Thoracic aorta (tissue), 2 donors: Measurements from ENCODE around the gene ARHGAP18. TPM values are rescaled to one million over a fixed set of nuclear protein-coding genes. Genes with fewer than 3 reads are reported as not detected.

Experiments
- ATAC-seq: fragments of 150-250 bp; one replicate; pipeline ENCODE4 v1.8.0; 2017; ENCODE audit warnings: low read depth; ENCODE audit not compliant: insufficient number of reproducible peaks, low FRiP score
- DNase-seq: peaks from one replicate; pipeline ENCODE4 v3.0.0-alpha.2; 2020; ENCODE audit warnings: low spot score
- H3K27ac ChIP-seq, 2 donors: fragments of 200-600 bp; sonication (generic); 1 replicate in 1 of 2; 2 replicates in 1 of 2; pipeline ENCODE4 v1.5.1; 2016; ENCODE audit warnings: mild to moderate bottlenecking in 2 of 2, moderate library complexity in 2 of 2
- H3K27me3 ChIP-seq: fragments of 200-600 bp; sonication (generic); replicated peaks from 2 replicates; pipeline ENCODE4 v1.6.0; 2016; ENCODE audit warnings: mild to moderate bottlenecking; ENCODE audit not compliant: insufficient read depth
- H3K36me3 ChIP-seq: fragments of 200-600 bp; sonication (generic); one replicate; pipeline ENCODE4 v1.5.1; 2016
- H3K4me1 ChIP-seq, 2 donors: fragments of 200-600 bp; sonication (generic); 1 replicate in 1 of 2; 2 replicates in 1 of 2; pipeline versions ENCODE4 v1.5.1 to v1.6.0; 2016; ENCODE audit warnings: low read depth in 2 of 2, mild to moderate bottlenecking in 1 of 2; ENCODE audit not compliant: control insufficient read depth in 1 of 2
- H3K4me3 ChIP-seq: fragments of 200-600 bp; sonication (generic); 2 replicates; pipeline ENCODE4 v1.5.1; 2016; ENCODE audit warnings: mild to moderate bottlenecking
- H3K9me3 ChIP-seq: fragments of 200-600 bp; sonication (generic); 2 replicates; pipeline ENCODE4 v1.5.1; 2016
- CTCF ChIP-seq: fragments of 200-600 bp; sonication (generic); IDR thresholded peaks from one replicate; pipeline ENCODE4 v1.5.1; 2019; ENCODE audit warnings: antibody characterized with exemption
- total RNA-seq, 2 donors: library from RNA; depleted of rRNA; stranded (reverse); fragments of >200 nt; gene quantifications; one replicate each; pipeline versions ENCODE4 v1.1.0 to v1.2.3, GENCODE V29; 2016

The ARHGAP18 gene
- total RNA-seq, 2 donors from 2014 or later: 24.8 to 37.0 TPM

- no peak for TF ChIP-seq CTCF
- ATAC-seq: no peak
- no peaks in the 10 kb centered on the region for H3K9me3 ChIP-seq
- no peak overlapping the region for H3K4me3 ChIP-seq
- H3K4me1 ChIP-seq: peaks cover 0 to 16% of the 10 kb centered on the region in 2 donors
- no peak overlapping the region for H3K27ac ChIP-seq
- DNase-seq: no peak
- H3K27me3 ChIP-seq: no peaks in the 10 kb centered on the region
- H3K36me3 ChIP-seq: no peaks in the 10 kb centered on the region
These were observed 50.2 kb downstream of the ARHGAP18 start for GRCh38 chr6:129659590-129660345.

- DNase-seq (no peak), ATAC-seq (no peak)
- no peak for TF ChIP-seq CTCF
- Histone ChIP-seq H3K27ac (no peak overlapping the region), H3K4me3 (no peak overlapping the region), H3K9me3 (no peaks in the 10 kb centered on the region), H3K27me3 (no peaks in the 10 kb centered on the region), H3K4me1 (peaks cover 0 to 16% of the 10 kb centered on the region in 2 donors), H3K36me3 (no peaks in the 10 kb centered on the region)
These were observed 50.8 kb downstream of the ARHGAP18 start for GRCh38 chr6:129659167-129659566.

GRCh38 chr6:129657483-129657882, 52.5 kb downstream of the ARHGAP18 start:
- no peaks in the 10 kb centered on the region for H3K9me3 ChIP-seq
- DNase-seq: no peak
- no peaks in the 10 kb centered on the region for H3K27me3 ChIP-seq
- H3K4me1 ChIP-seq: peaks cover 0 to 7% of the 10 kb centered on the region in 2 donors
- H3K27ac ChIP-seq: no peak overlapping the region
- H3K36me3 ChIP-seq: no peaks in the 10 kb centered on the region
- H3K4me3 ChIP-seq: no peak overlapping the region
- no peak for ATAC-seq
- no peak for TF ChIP-seq CTCF

DNA sequence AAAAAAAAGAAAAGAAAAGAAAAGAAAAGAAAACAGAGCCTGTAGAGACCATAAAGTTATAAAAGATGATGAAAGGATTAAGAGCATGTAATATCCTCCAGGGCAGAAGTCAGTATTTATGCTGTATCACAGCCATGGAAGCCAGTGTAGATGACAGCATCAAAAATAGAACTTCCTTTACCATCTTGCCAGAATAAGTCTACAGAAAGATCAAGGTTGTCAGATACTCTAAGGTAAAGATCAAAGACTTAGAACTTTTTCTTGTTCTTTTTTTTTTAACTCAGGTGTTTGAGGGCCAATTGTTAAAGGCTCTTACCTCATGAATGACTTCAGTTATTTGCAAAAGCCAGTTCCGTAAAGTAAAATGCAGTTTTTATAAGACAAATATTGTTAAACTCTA, 54.6 kb downstream of the ARHGAP18 start:
- Histone ChIP-seq H3K27ac (no peak overlapping the region), H3K36me3 (no peaks in the 10 kb centered on the region), H3K27me3 (no peaks in the 10 kb centered on the region), H3K9me3 (no peaks in the 10 kb centered on the region), H3K4me1 (no peaks in the 10 kb centered on the region), H3K4me3 (no peak overlapping the region)
- TF ChIP-seq CTCF: no peak
- ATAC-seq: no peak
- no peak for DNase-seq

GRCh38 chr6:129653746-129654145, 56.2 kb downstream of the ARHGAP18 start:
- Histone ChIP-seq H3K27ac (no peak overlapping the region), H3K9me3 (no peaks in the 10 kb centered on the region), H3K4me3 (no peak overlapping the region), H3K27me3 (no peaks in the 10 kb centered on the region), H3K36me3 (no peaks in the 10 kb centered on the region), H3K4me1 (no peaks in the 10 kb centered on the region)
- ATAC-seq: no peak
- no peak for DNase-seq
- TF ChIP-seq CTCF: no peak
